ENCODE measurements around the gene MAZ. TPM values are rescaled to one million over a fixed set of nuclear protein-coding genes. Genes with fewer than 3 reads are reported as not detected.
"Not testable (repeated sequence)": the region's sequence is repeated elsewhere in the genome, so short reads cannot be mapped to it uniquely, and the experiment has no call there.

MAZ gene
- total and polyA plus RNA-seq, 8 donors = 11.7 to 865 (median 110) TPM

DNA sequence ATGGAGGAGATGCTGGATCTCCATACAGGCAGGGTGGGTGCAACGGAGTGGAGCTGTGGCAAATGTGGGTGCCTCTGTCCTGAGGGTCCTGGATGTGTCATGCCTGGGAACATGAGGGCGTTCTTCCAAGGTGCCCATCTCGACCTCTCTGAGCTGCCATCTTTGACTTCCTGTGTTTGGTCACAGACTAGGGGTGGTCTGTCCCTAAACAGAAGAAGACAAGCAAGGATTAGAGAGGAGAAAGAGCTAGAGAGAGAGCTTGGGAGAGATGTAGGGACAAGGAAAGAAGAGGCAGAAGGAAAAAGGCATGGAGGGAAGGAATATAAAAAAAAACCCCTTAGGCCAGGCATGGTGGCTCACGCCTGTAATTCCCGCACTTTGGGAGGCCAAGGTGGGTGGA is 31.6 kb upstream of the MAZ start:
- H3K9me3 ChIP-seq = no peaks in the 10 kb centered on the region
- H3K4me1 ChIP-seq = no peaks in the 10 kb centered on the region
- intact Hi-C loops (cut with DNase I; ENCODE audit: low total_unique reads) = loop anchor here (5.0 kb wide), 1 partner anchor 47 kb away; no protein-coding TSS in a partner anchor
- no peak overlapping the region for H3K4me3 ChIP-seq
- no peaks in the 10 kb centered on the region for H3K36me3 ChIP-seq
- no peak overlapping the region for H3K27ac ChIP-seq
- 88 to 94% (median 91%) methylated on average over 5 of the region's 5 CpGs for WGBS, 5 donors
- peaks cover 0 to 7% (median 0%) of the 10 kb centered on the region in 3 donors for H3K27me3 ChIP-seq
- DNase-seq = no peak
- TF ChIP-seq POLR2A (IDR thresholded peaks at IDR 0.05) (no peak), EP300 (IDR thresholded peaks at IDR 0.05) (no peak), POLR2AphosphoS5 (IDR thresholded peaks at IDR 0.05) (no peak)
- TF ChIP-seq, protein P1, sequence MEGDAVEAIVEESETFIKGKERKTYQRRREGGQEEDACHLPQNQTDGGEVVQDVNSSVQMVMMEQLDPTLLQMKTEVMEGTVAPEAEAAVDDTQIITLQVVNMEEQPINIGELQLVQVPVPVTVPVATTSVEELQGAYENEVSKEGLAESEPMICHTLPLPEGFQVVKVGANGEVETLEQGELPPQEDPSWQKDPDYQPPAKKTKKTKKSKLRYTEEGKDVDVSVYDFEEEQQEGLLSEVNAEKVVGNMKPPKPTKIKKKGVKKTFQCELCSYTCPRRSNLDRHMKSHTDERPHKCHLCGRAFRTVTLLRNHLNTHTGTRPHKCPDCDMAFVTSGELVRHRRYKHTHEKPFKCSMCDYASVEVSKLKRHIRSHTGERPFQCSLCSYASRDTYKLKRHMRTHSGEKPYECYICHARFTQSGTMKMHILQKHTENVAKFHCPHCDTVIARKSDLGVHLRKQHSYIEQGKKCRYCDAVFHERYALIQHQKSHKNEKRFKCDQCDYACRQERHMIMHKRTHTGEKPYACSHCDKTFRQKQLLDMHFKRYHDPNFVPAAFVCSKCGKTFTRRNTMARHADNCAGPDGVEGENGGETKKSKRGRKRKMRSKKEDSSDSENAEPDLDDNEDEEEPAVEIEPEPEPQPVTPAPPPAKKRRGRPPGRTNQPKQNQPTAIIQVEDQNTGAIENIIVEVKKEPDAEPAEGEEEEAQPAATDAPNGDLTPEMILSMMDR (IDR thresholded peaks at IDR 0.05) = no peak

DNA sequence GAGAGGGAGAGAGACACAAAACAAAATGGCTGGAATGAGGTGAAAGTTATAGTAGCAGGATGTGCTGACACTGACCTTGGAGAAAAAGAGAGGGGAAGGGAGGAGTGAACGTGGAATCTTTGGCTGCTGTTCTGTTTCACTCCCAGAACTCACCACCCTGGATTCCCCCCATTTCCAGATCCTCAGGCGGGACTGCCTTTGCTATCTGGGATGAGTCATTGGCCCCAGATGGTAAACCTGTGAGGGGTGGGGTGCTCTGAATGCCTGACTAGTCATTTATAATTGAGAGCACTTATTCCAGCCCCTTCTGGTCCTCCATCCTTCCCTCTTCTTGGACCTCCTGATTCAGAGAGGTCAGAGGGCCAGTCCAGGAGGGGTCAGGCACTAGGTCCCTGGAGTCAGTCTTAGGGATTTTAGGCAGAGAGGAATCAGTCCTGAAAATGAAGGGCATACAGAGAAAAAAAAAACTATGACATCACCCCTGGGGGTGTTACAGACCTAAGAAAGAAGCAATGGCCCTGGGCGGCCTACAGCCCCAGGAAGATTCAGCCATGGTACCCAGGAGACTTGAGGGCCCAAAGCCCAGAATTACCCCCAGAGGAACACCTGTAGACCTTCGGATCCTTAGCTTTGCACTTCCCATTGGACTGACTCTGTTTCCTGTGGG is 30.5 kb upstream of the MAZ start:
- H3K27ac ChIP-seq = no peak overlapping the region
- peaks cover 0 to 14% (median 0%) of the 10 kb centered on the region in 3 donors for H3K27me3 ChIP-seq
- no peaks in the 10 kb centered on the region for H3K9me3 ChIP-seq
- DNase-seq = peak in 1 of 2 donors; percentile 27
- WGBS, 5 donors = 71 to 80% (median 75%) methylated on average over 4 of the region's 4 CpGs
- H3K4me1 ChIP-seq = no peaks in the 10 kb centered on the region
- no peak overlapping the region for H3K4me3 ChIP-seq
- no peaks in the 10 kb centered on the region for H3K36me3 ChIP-seq
- TF ChIP-seq EP300 (IDR thresholded peaks at IDR 0.05) = no peak
- TF ChIP-seq POLR2AphosphoS5 (IDR thresholded peaks at IDR 0.05) = no peak
- TF ChIP-seq, protein P1 (IDR thresholded peaks at IDR 0.05) = no peak
- intact Hi-C loops (cut with DNase I; ENCODE audit: low total_unique reads) = loop anchor here (5.0 kb wide), 1 partner anchor 49 kb away; no protein-coding TSS in a partner anchor

GRCh38 chr16:29777576-29778350 is 28.6 kb upstream of the MAZ start, which contains the start of gene ZG16:
TSS of gene ZG16 (plus strand) at chr16:29778256. CDS start at chr16:29779267, 1,011 bp downstream.
- H3K27me3 ChIP-seq = peaks cover 0 to 14% (median 0%) of the 10 kb centered on the region in 3 donors
- H3K9me3 ChIP-seq = no peaks in the 10 kb centered on the region
- H3K36me3 ChIP-seq = no peaks in the 10 kb centered on the region
- DNase-seq = no peak
- no peaks in the 10 kb centered on the region for H3K4me1 ChIP-seq
- no peak within 1 kb of the TSS for H3K4me3 ChIP-seq
- intact Hi-C loops (cut with DNase I; ENCODE audit: low total_unique reads) = loop anchor here (5.0 kb wide), 1 partner anchor 50 kb away; no protein-coding TSS in a partner anchor
- H3K27ac ChIP-seq = no peak within 1 kb of the TSS
- WGBS, 5 donors = 74 to 85% (median 77%) methylated on average over 9 to 10 of the region's 10 CpGs
- TF ChIP-seq POLR2A (IDR thresholded peaks at IDR 0.05) = no peak
- TF ChIP-seq POLR2AphosphoS5 (IDR thresholded peaks at IDR 0.05) = no peak
- TF ChIP-seq EP300 (IDR thresholded peaks at IDR 0.05) = no peak
- TF ChIP-seq, protein P1 (IDR thresholded peaks at IDR 0.05) = no peak

- no peak overlapping the region for H3K27ac ChIP-seq
- TF ChIP-seq POLR2A (IDR thresholded peaks at IDR 0.05) (no peak), POLR2AphosphoS5 (IDR thresholded peaks at IDR 0.05) (no peak), EP300 (IDR thresholded peaks at IDR 0.05) (no peak)
- TF ChIP-seq, protein P1 (IDR thresholded peaks at IDR 0.05) = no peak
- H3K36me3 ChIP-seq = no peaks in the 10 kb centered on the region
- H3K9me3 ChIP-seq = no peaks in the 10 kb centered on the region
- peaks cover 0 to 14% (median 0%) of the 10 kb centered on the region in 3 donors for H3K27me3 ChIP-seq
- no peak overlapping the region for H3K4me3 ChIP-seq
- WGBS, 5 donors = 35 to 62% (median 51%) methylated on average over 10 of the region's 10 CpGs
- H3K4me1 ChIP-seq = no peaks in the 10 kb centered on the region
- no peak for DNase-seq
- intact Hi-C loops (cut with DNase I; ENCODE audit: low total_unique reads) = loop anchor here (5.0 kb wide), 1 partner anchor 52 kb away; no protein-coding TSS in a partner anchor
These were observed 26.9 kb upstream of the MAZ start for GRCh38 chr16:29779474-29779873.

DNA sequence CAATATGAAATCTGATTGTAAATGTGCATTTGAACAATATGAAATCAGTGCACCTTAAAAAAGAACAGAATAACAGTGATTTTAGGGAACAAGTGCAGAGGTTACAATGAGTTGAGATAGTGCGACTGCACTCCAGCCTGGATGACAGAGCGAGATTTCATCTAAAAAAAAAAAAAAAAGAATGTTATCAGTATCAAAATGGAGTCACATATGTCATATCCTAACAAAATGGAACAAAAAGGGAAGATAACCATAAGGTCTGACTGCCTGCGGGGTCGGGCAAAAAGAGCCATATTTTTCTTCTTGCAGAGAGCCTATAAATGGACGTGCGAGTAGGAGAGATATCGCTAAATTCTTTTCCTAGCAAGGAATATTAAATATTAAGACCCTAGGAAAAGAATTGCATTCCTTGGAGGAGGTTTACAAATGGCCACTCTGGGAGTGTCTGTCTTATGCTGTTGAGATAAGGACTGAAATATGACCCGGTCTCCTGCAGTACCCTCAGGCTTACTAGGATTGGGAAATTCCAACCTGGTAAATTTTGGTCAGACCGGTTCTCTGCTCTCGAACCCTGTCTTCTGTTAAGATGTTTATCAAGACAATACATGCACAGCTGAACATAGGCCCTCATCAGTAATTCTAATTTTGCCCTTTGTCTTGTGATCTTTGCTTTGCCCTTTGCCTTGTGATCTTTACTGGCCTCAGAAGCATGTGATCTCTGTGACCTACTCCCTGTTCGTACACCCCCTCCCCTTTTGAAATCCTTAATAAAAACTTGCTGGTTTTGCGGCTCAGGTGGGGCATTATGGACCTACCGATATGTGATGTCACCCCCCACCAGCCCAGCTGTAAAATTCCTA is 23.0 kb upstream of the MAZ start:
- H3K9me3 ChIP-seq; intact Hi-C loops (cut with DNase I; ENCODE audit: low total_unique reads); H3K27ac ChIP-seq; H3K36me3 ChIP-seq; DNase-seq; H3K4me3 ChIP-seq: not testable (repeated sequence)
- Histone ChIP-seq H3K27me3 (peaks cover 0 to 14% (median 0%) of the 10 kb centered on the region in 3 donors), H3K4me1 (peaks cover 0 to 11% (median 10%) of the 10 kb centered on the region in 4 donors)
- WGBS, 5 donors = 59 to 65% (median 63%) methylated on average over 13 of the region's 13 CpGs
